Measurements from ENCODE around the gene POLR1A. TPM values are rescaled to one million over a fixed set of nuclear protein-coding genes. Genes with fewer than 3 reads are reported as not detected.

The POLR1A gene
- total RNA-seq, 1 experiment from 2014 or later: 62.6 TPM

GRCh38 chr2:86123328-86123925 lies 17.7 kb upstream of the POLR1A start:
- H3K27ac ChIP-seq (ENCODE audit: low read length): no peak overlapping the region
- DNase-seq (ENCODE audit: low read depth, low spot score) (no peak), ATAC-seq (no peak)
- no peaks in the 10 kb centered on the region for H3K9me3 ChIP-seq (ENCODE audit: control insufficient read depth, insufficient read depth, low read depth, low read length)
- H3K4me3 ChIP-seq (ENCODE audit: low read depth in 2 of 2, low read length in 2 of 2): no peak overlapping the region
- H3K27me3 ChIP-seq (ENCODE audit: control insufficient read depth, insufficient read depth, low read length): no peaks in the 10 kb centered on the region
- ChIA-PET POLR2A (no interaction called here), CTCF (no interaction called here)
- no peaks in the 10 kb centered on the region for H3K4me1 ChIP-seq (ENCODE audit: control insufficient read depth, insufficient read depth, low read length)
- peaks cover 57% of the 10 kb centered on the region for H3K36me3 ChIP-seq (ENCODE audit: control insufficient read depth, insufficient read depth, low read length)
- in situ Hi-C loops (cut with HindIII; ENCODE audit: low pct_unique_long_range_greater_than_20kb, low sequenced_read_pairs) (no loop called here), intact Hi-C loops (cut with micrococcal nuclease; ENCODE audit: unreplicated experiment) (no loop called here)
- BruUV-seq (replicated peaks): no TSS peak
- TF ChIP-seq SIN3A (IDR thresholded peaks at IDR 0.05; ENCODE audit: borderline replicate concordance, insufficient read depth, low read depth, low read length) (no peak), TCF7L2 (IDR thresholded peaks at IDR 0.05; ENCODE audit: low read depth, low read length) (no peak), POLR2AphosphoS5 (IDR thresholded peaks at IDR 0.05; ENCODE audit: low read depth, low read length) (no peak), REST (IDR thresholded peaks at IDR 0.05; ENCODE audit: insufficient read depth in 1 of 2, low read depth in 2 of 2, low read length in 1 of 2) (no peak), CTCF (IDR thresholded peaks at IDR 0.05) (no peak)

GRCh38 chr2:86118130-86118529 lies 12.4 kb upstream of the POLR1A start:
- no TSS peak for BruUV-seq (replicated peaks)
- no peak for ATAC-seq
- Histone ChIP-seq H3K4me3 (ENCODE audit: low read depth in 2 of 2, low read length in 2 of 2) (no peak overlapping the region), H3K27ac (ENCODE audit: low read length) (no peak overlapping the region), H3K27me3 (ENCODE audit: control insufficient read depth, insufficient read depth, low read length) (no peaks in the 10 kb centered on the region), H3K4me1 (ENCODE audit: control insufficient read depth, insufficient read depth, low read length) (no peaks in the 10 kb centered on the region), H3K36me3 (ENCODE audit: control insufficient read depth, insufficient read depth, low read length) (peaks cover 53% of the 10 kb centered on the region), H3K9me3 (ENCODE audit: control insufficient read depth, insufficient read depth, low read depth, low read length) (no peaks in the 10 kb centered on the region)
- in situ Hi-C loops (cut with HindIII; ENCODE audit: low pct_unique_long_range_greater_than_20kb, low sequenced_read_pairs) (no loop called here), intact Hi-C loops (cut with micrococcal nuclease; ENCODE audit: unreplicated experiment) (no loop called here)
- POLR2A ChIA-PET: no interaction called here
- no peak for DNase-seq (ENCODE audit: low read depth, low spot score)
- CTCF ChIA-PET: no interaction called here
- TF ChIP-seq TCF7L2 (IDR thresholded peaks at IDR 0.05; ENCODE audit: low read depth, low read length) (no peak), SIN3A (IDR thresholded peaks at IDR 0.05; ENCODE audit: borderline replicate concordance, insufficient read depth, low read depth, low read length) (no peak), REST (IDR thresholded peaks at IDR 0.05; ENCODE audit: insufficient read depth in 1 of 2, low read depth in 2 of 2, low read length in 1 of 2) (no peak), CTCF (IDR thresholded peaks at IDR 0.05) (no peak), POLR2AphosphoS5 (IDR thresholded peaks at IDR 0.05; ENCODE audit: low read depth, low read length) (no peak)

All from Panc1 (cell line).